Measurements from ENCODE around the gene TIMM44. TPM values are rescaled to one million over a fixed set of nuclear protein-coding genes. Genes with fewer than 3 reads are reported as not detected.

The TIMM44 gene
- total RNA-seq, 4 donors from 2014 or later = 60.1 to 91.3 (median 77.1) TPM

DNA sequence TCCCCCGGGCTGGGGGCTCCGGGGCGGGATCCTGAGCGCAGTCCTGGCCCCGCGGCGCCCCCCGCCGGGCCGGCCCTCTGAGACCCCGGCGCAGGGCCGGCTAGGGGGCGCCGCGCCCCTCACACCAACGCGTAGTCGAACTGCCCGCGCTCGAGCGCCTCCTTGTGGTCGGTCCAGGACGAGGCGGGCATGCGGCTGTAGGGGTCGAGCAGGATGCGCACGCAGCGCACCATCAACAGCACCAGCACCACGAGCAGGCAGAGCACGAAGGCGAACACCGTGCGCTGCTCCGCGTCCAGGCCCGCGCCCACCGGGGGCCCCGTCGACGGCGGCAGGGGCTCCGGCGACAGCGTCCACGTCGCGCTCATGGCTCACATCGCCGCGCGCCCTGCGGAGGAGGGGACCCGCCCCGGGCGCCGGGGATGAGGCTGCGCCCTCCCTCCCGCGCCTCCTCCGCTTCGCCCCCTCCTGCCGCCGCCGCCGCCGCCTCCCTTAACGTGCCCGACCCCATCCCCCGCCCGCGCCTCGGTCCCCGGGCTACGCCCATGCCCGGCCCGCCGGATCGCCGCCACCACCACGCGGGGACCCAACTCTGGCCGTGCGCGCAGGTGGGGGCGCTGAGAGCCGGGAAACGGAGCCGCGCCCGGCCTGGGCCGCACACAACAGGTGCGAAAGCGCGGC is 18.2 kb downstream of the TIMM44 start:
- Histone ChIP-seq H3K9me3 (no peaks in the 10 kb centered on the region), H3K27ac (no peak overlapping the region), H3K4me3 (peak overlapping the region in 3 of 4 donors; percentile 26 to 61 (median 35)), H3K27me3 (no peaks in the 10 kb centered on the region), H3K4me1 (peaks cover 0 to 82% (median 32%) of the 10 kb centered on the region in 4 donors), H3K36me3 (peaks cover 0 to 38% (median 0%) of the 10 kb centered on the region in 3 donors)
- peak in 1 of 2 donors; percentile 59 for DNase-seq (ENCODE audit: low spot score in 2 of 2)
- TF ChIP-seq, protein P1, sequence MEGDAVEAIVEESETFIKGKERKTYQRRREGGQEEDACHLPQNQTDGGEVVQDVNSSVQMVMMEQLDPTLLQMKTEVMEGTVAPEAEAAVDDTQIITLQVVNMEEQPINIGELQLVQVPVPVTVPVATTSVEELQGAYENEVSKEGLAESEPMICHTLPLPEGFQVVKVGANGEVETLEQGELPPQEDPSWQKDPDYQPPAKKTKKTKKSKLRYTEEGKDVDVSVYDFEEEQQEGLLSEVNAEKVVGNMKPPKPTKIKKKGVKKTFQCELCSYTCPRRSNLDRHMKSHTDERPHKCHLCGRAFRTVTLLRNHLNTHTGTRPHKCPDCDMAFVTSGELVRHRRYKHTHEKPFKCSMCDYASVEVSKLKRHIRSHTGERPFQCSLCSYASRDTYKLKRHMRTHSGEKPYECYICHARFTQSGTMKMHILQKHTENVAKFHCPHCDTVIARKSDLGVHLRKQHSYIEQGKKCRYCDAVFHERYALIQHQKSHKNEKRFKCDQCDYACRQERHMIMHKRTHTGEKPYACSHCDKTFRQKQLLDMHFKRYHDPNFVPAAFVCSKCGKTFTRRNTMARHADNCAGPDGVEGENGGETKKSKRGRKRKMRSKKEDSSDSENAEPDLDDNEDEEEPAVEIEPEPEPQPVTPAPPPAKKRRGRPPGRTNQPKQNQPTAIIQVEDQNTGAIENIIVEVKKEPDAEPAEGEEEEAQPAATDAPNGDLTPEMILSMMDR (IDR thresholded peaks at IDR 0.05) = peak; percentile 68 to 84 (median 81)
- no peak for TF ChIP-seq POLR2A (IDR thresholded peaks at IDR 0.05)
- no peak for TF ChIP-seq EP300 (IDR thresholded peaks at IDR 0.05)
- 1 to 4% methylated on average over 5 to 33 of the region's 98 CpGs for WGBS, 2 donors

DNA sequence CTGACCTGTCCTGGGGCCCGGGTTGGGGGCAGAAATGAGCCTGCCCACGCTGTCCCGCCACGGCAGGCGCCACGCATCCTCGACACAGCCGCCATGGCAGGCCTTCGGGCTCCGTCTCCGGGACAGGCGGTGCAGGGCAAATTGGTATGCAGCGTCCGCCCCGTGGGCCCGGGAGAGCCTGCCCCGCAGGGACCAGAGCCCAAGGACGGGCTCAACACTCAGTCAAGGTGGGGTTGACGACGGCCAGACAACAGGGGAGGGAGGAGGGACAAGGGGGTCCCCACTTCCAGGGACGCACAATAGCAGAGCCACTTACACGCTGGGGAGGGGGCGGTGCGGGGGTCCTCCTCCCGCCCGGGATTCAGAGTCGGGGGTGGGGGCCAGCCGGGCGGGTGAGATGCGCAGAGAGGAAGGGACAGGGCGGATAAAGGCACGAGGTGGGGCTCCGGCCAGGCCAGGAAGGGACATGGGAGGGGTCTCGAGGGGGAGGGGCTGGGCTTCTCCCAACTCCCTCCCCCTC is 18.8 kb downstream of the TIMM44 start:
- Histone ChIP-seq H3K36me3 (peaks cover 0 to 34% (median 0%) of the 10 kb centered on the region in 3 donors), H3K4me1 (peaks cover 0 to 82% (median 31%) of the 10 kb centered on the region in 4 donors), H3K27ac (no peak overlapping the region), H3K9me3 (no peaks in the 10 kb centered on the region), H3K4me3 (peak overlapping the region in 2 of 4 donors; percentile 26 to 61), H3K27me3 (no peaks in the 10 kb centered on the region)
- TF ChIP-seq EP300 (IDR thresholded peaks at IDR 0.05) (no peak), POLR2A (IDR thresholded peaks at IDR 0.05) (no peak)
- TF ChIP-seq, protein P1 (IDR thresholded peaks at IDR 0.05) = no peak
- WGBS, 2 donors = 17 to 41% methylated on average over 19 to 34 of the region's 34 CpGs
- DNase-seq (ENCODE audit: low spot score in 2 of 2) = no peak

DNA sequence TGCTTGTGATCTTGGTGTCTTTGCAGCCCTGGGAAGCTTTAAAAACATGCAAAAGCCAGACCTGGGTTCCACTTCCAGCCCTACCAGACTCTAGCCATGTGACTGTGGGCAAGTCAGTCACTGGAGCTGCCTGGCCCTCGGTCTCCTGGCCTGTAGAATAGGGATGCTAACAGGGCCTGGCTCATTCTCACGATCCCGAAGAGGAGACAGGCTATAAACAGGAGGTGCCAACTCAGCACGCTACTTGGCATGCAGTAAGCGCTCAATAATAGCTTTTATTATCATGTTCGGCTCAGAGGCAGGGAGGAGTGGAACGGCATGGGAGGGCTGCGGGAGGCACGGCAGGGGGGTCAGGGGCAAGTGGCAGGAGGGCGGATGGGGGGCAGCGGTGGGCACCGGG is 19.2 kb downstream of the TIMM44 start:
- Histone ChIP-seq H3K9me3 (no peaks in the 10 kb centered on the region), H3K4me3 (no peak overlapping the region), H3K27me3 (peaks cover 0 to 1% of the 10 kb centered on the region in 2 donors), H3K27ac (no peak overlapping the region), H3K36me3 (peaks cover 0 to 34% (median 0%) of the 10 kb centered on the region in 3 donors), H3K4me1 (peaks cover 0 to 82% (median 28%) of the 10 kb centered on the region in 4 donors)
- WGBS, 2 donors = 68 to 71% methylated on average over 12 of the region's 12 CpGs
- DNase-seq (ENCODE audit: low spot score in 2 of 2) = no peak
- no peak for TF ChIP-seq EP300 (IDR thresholded peaks at IDR 0.05)
- no peak for TF ChIP-seq POLR2A (IDR thresholded peaks at IDR 0.05)
- TF ChIP-seq, protein P1 (IDR thresholded peaks at IDR 0.05) = no peak

DNA sequence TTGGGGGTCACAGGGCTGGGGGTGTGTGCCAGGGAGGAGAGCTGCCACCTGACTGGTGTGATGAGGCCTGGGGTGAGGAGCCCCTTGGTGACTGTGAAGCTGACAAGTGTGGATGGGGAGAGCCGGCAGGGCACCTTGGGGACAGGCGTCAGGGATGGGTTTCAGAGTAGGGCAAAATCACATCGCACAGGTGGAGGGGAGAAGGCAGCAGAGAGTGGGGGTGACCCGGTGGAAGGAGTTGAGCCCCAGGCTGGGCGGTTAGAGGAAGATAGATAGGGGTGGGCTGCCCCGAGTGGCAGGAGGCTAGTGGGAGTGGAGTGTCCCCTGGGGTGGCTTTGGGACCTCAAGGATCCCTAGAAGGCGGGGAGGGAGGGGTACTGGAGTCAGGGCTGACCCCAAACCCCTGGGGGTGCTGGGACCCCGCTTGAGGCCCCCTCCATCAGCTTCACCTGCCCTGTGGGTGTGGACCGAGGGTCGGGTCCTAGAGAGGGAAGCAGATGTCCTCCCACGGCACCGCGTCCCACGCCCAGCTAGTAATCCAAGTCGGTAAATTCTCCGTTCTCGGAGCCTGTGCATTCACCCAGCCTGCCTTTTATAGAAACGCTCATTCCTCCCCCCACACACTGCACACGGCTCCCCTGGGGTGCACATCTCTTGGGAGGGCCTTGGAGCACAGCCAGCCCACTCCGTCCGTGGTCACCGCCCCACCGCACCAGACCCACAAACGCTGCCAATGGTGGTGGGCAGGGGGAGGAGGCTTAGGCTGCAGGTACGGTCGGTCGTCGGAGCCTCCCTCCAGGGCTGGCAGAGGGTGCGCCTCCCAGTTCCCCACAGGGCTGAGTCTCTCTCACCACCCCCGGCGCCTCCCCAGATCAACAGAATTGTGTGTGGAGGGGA is 19.9 kb downstream of the TIMM44 start:
- Histone ChIP-seq H3K27me3 (peaks cover 0 to 8% of the 10 kb centered on the region in 2 donors), H3K4me3 (no peak overlapping the region), H3K4me1 (peaks cover 0 to 84% (median 26%) of the 10 kb centered on the region in 4 donors), H3K36me3 (peaks cover 0 to 34% (median 0%) of the 10 kb centered on the region in 3 donors), H3K9me3 (no peaks in the 10 kb centered on the region), H3K27ac (no peak overlapping the region)
- no peak for DNase-seq (ENCODE audit: low spot score in 2 of 2)
- 66 to 72% methylated on average over 19 to 30 of the region's 31 CpGs for WGBS, 2 donors
- TF ChIP-seq, protein P1 (IDR thresholded peaks at IDR 0.05) = no peak
- TF ChIP-seq POLR2A (IDR thresholded peaks at IDR 0.05) (no peak), EP300 (IDR thresholded peaks at IDR 0.05) (no peak)

Measured in tibial nerve (tissue), 4 donors.